ENCODE measurements around the gene SLC17A9.

SLC17A9 gene

GRCh38 chr20:63005862-63006539 lies 53.5 kb downstream of the SLC17A9 start:
- in situ Hi-C loops (cut with HindIII; ENCODE audit: low pct_unique_long_range_greater_than_20kb, low sequenced_read_pairs): no loop called here
- no peak for DNase-seq (ENCODE audit: low read depth in 1 of 2, low spot score in 1 of 2)
- no peak for TF ChIP-seq JUND (IDR thresholded peaks at IDR 0.05; ENCODE audit: low read depth)

- no peak for TF ChIP-seq JUND (IDR thresholded peaks at IDR 0.05; ENCODE audit: low read depth)
- in situ Hi-C loops (cut with HindIII; ENCODE audit: low pct_unique_long_range_greater_than_20kb, low sequenced_read_pairs): no loop called here
- DNase-seq (ENCODE audit: low read depth in 1 of 2, low spot score in 1 of 2): no peak
Measured at GRCh38 chr20:63006540-63007359, 54.2 kb downstream of the SLC17A9 start, which contains the start of gene BHLHE23. TSS of gene BHLHE23 (minus strand) at chr20:63006964. CDS start at chr20:63006774, 190 bp downstream.

GRCh38 chr20:63007360-63007645 lies 54.8 kb downstream of the SLC17A9 start:
- TF ChIP-seq JUND (IDR thresholded peaks at IDR 0.05; ENCODE audit: low read depth): no peak
- DNase-seq (ENCODE audit: low read depth in 1 of 2, low spot score in 1 of 2): no peak
- in situ Hi-C loops (cut with HindIII; ENCODE audit: low pct_unique_long_range_greater_than_20kb, low sequenced_read_pairs): no loop called here

GRCh38 chr20:63007646-63008488 lies 55.4 kb downstream of the SLC17A9 start:
- TF ChIP-seq JUND (IDR thresholded peaks at IDR 0.05; ENCODE audit: low read depth): no peak
- in situ Hi-C loops (cut with HindIII; ENCODE audit: low pct_unique_long_range_greater_than_20kb, low sequenced_read_pairs): no loop called here

GRCh38 chr20:63008541-63009044 lies 56.1 kb downstream of the SLC17A9 start:
- no peak for DNase-seq (ENCODE audit: low read depth in 1 of 2, low spot score in 1 of 2)
- TF ChIP-seq JUND (IDR thresholded peaks at IDR 0.05; ENCODE audit: low read depth): no peak
- in situ Hi-C loops (cut with HindIII; ENCODE audit: low pct_unique_long_range_greater_than_20kb, low sequenced_read_pairs): no loop called here

More at GRCh38 chr20:63007646-63008488, 55.4 kb downstream of the SLC17A9 start:
- DNase-seq (ENCODE audit: low read depth in 1 of 2, low spot score in 1 of 2): no peak

GRCh38 chr20:63009045-63009961 lies 56.8 kb downstream of the SLC17A9 start:
- in situ Hi-C loops (cut with HindIII; ENCODE audit: low pct_unique_long_range_greater_than_20kb, low sequenced_read_pairs): no loop called here
- DNase-seq (ENCODE audit: low read depth in 1 of 2, low spot score in 1 of 2): peak; percentile 80 to 100
- TF ChIP-seq JUND (IDR thresholded peaks at IDR 0.05; ENCODE audit: low read depth): no peak

- no peak for DNase-seq (ENCODE audit: low read depth in 1 of 2, low spot score in 1 of 2)
- in situ Hi-C loops (cut with HindIII; ENCODE audit: low pct_unique_long_range_greater_than_20kb, low sequenced_read_pairs): no loop called here
- no peak for TF ChIP-seq JUND (IDR thresholded peaks at IDR 0.05; ENCODE audit: low read depth)
Measured at GRCh38 chr20:63009988-63010769, 57.7 kb downstream of the SLC17A9 start.

- peak in 1 of 2 experiments; percentile 69 for DNase-seq (ENCODE audit: low read depth in 1 of 2, low spot score in 1 of 2)
- in situ Hi-C loops (cut with HindIII; ENCODE audit: low pct_unique_long_range_greater_than_20kb, low sequenced_read_pairs): no loop called here
- TF ChIP-seq JUND (IDR thresholded peaks at IDR 0.05; ENCODE audit: low read depth): no peak
Measured at GRCh38 chr20:63011798-63012197, 59.3 kb downstream of the SLC17A9 start.

- in situ Hi-C loops (cut with HindIII; ENCODE audit: low pct_unique_long_range_greater_than_20kb, low sequenced_read_pairs): no loop called here
- DNase-seq (ENCODE audit: low read depth in 1 of 2, low spot score in 1 of 2): no peak
- no peak for TF ChIP-seq JUND (IDR thresholded peaks at IDR 0.05; ENCODE audit: low read depth)
Measured at GRCh38 chr20:63013207-63013606, 60.7 kb downstream of the SLC17A9 start.

- in situ Hi-C loops (cut with HindIII; ENCODE audit: low pct_unique_long_range_greater_than_20kb, low sequenced_read_pairs): no loop called here
- TF ChIP-seq JUND (IDR thresholded peaks at IDR 0.05; ENCODE audit: low read depth): no peak
Measured at GRCh38 chr20:63014287-63014686, 61.8 kb downstream of the SLC17A9 start.

GRCh38 chr20:63014710-63015109 lies 62.2 kb downstream of the SLC17A9 start:
- no peak for TF ChIP-seq JUND (IDR thresholded peaks at IDR 0.05; ENCODE audit: low read depth)
- no peak for DNase-seq (ENCODE audit: low read depth in 1 of 2, low spot score in 1 of 2)
- in situ Hi-C loops (cut with HindIII; ENCODE audit: low pct_unique_long_range_greater_than_20kb, low sequenced_read_pairs): no loop called here

More at GRCh38 chr20:63014287-63014686, 61.8 kb downstream of the SLC17A9 start:
- no peak for DNase-seq (ENCODE audit: low read depth in 1 of 2, low spot score in 1 of 2)

Data from T47D (cell line).